Activated T-cell treated with anti-CD3 and anti-CD28 coated beads for 1 hour (primary cell): Measurements from ENCODE around the gene VWF.
"Not testable (repeated sequence)": the region's sequence is repeated elsewhere in the genome, so short reads cannot be mapped to it uniquely, and the experiment has no call there.

Source experiments
- DNase-seq: peaks from one replicate; pipeline ENCODE4 v3.0.0-alpha.2; 2020; ENCODE audit warnings: low read depth

Gene VWF

GRCh38 chr12:6104027-6104426 lies 20.4 kb downstream of the VWF start:
- DNase-seq = no peak

GRCh38 chr12:6102021-6102420 lies 22.4 kb downstream of the VWF start:
- DNase-seq = not testable (repeated sequence)

- DNase-seq = no peak
Observed at GRCh38 chr12:6099316-6099715, 25.2 kb downstream of the VWF start.

GRCh38 chr12:6097411-6097810 lies 27.1 kb downstream of the VWF start:
- DNase-seq = no peak

GRCh38 chr12:6096527-6096926 lies 27.9 kb downstream of the VWF start:
- DNase-seq = no peak

GRCh38 chr12:6095269-6095668 lies 29.2 kb downstream of the VWF start:
- no peak for DNase-seq

GRCh38 chr12:6093764-6094163 lies 30.7 kb downstream of the VWF start:
- DNase-seq = no peak

- DNase-seq = no peak
Observed at GRCh38 chr12:6092784-6093722, 31.4 kb downstream of the VWF start.

GRCh38 chr12:6091786-6092566 lies 32.5 kb downstream of the VWF start:
- no peak for DNase-seq

- no peak for DNase-seq
Observed at GRCh38 chr12:6090803-6091202, 33.7 kb downstream of the VWF start.

GRCh38 chr12:6088921-6089747 lies 35.3 kb downstream of the VWF start:
- no peak for DNase-seq

GRCh38 chr12:6086316-6086715 lies 38.2 kb downstream of the VWF start:
- no peak for DNase-seq

- DNase-seq = no peak
Observed at GRCh38 chr12:6085841-6086240, 38.6 kb downstream of the VWF start.

GRCh38 chr12:6084969-6085450 lies 39.5 kb downstream of the VWF start:
- DNase-seq = no peak

GRCh38 chr12:6084261-6084968 lies 40.1 kb downstream of the VWF start:
- no peak for DNase-seq

GRCh38 chr12:6083601-6084000 lies 40.9 kb downstream of the VWF start:
- no peak for DNase-seq

GRCh38 chr12:6082613-6083012 lies 41.9 kb downstream of the VWF start:
- DNase-seq = no peak

- DNase-seq = no peak
Observed at GRCh38 chr12:6080149-6081045, 44.1 kb downstream of the VWF start.

GRCh38 chr12:6078398-6079096 lies 45.9 kb downstream of the VWF start:
- no peak for DNase-seq

GRCh38 chr12:6077692-6078083 lies 46.8 kb downstream of the VWF start:
- no peak for DNase-seq
